Uterus (tissue), 4 donors: ENCODE data around the gene LMX1B. TPM values are rescaled to one million over a fixed set of nuclear protein-coding genes. Genes with fewer than 3 reads are reported as not detected.

Experiments used
- DNase-seq, 2 donors: peaks; one replicate each; pipeline ENCODE4 v3.0.0-alpha.2; 2019 to 2020
- H3K27ac ChIP-seq, 2 donors: fragments of 200-600 bp; sonication (generic); 1 replicate in 1 of 2; 2 replicates in 1 of 2; pipeline ENCODE4 v1.5.1; 2016 to 2018
- H3K27me3 ChIP-seq, 2 donors: fragments of 200-600 bp; sonication (generic); one replicate each; pipeline ENCODE4 v1.5.1; 2018 to 2019; ENCODE audit warnings: control low read depth in 1 of 2
- H3K36me3 ChIP-seq, 2 donors: fragments of 200-600 bp; sonication (generic); one replicate each; pipeline ENCODE4 v1.5.1; 2019; ENCODE audit warnings: control low read depth in 1 of 2
- H3K4me1 ChIP-seq, 2 donors: fragments of 200-600 bp; sonication (generic); one replicate each; pipeline ENCODE4 v1.5.1; 2018 to 2019; ENCODE audit warnings: control low read depth in 1 of 2
- H3K4me3 ChIP-seq, 2 donors: fragments of 200-600 bp; sonication (generic); 1 replicate in 1 of 2; 2 replicates in 1 of 2; pipeline ENCODE4 v1.5.1; 2018 to 2019; ENCODE audit warnings: mild to moderate bottlenecking in 1 of 2
- H3K9me3 ChIP-seq, 2 donors: fragments of 200-600 bp; sonication (generic); one replicate each; pipeline ENCODE4 v1.5.1; 2019; ENCODE audit warnings: control low read depth in 1 of 2
- CTCF ChIP-seq, 4 experiments: fragments of 200-600 bp in 2 of 4; fragments of 450-650 bp in 2 of 4; sonication (generic) in 2 of 4; IDR thresholded peaks; one replicate each; pipeline ENCODE4 v1.5.1; 2016 to 2019; ENCODE audit warnings: antibody characterized with exemption in 4 of 4, mild to moderate bottlenecking in 2 of 4, moderate library complexity in 1 of 4
- POLR2A ChIP-seq, 2 donors: fragments of 450-650 bp; IDR thresholded peaks; one replicate each; pipeline ENCODE4 v1.6.1; 2016; ENCODE audit warnings: antibody characterized with exemption in 2 of 2, mild to moderate bottlenecking in 1 of 2, moderate library complexity in 1 of 2
- intact Hi-C: fragments of 100-400 bp; cut with DNase I; formaldehyde crosslinking; loops from one replicate; pipeline ENCODE4 v1.15.1; 2023; ENCODE audit warnings: low total_unique reads
- total RNA-seq, 4 donors: library from RNA; depleted of rRNA in 3 of 4; stranded (reverse); fragments of >200 nt in 3 of 4; gene quantifications; one replicate each; pipeline versions ENCODE4 v1.1.0 to v1.2.4, GENCODE V29; 2014 to 2023
- donor health status: DM: yes; HTN: yes; CAD: no.

LMX1B gene
- total RNA-seq, 4 donors from 2014 or later = not detected

DNA sequence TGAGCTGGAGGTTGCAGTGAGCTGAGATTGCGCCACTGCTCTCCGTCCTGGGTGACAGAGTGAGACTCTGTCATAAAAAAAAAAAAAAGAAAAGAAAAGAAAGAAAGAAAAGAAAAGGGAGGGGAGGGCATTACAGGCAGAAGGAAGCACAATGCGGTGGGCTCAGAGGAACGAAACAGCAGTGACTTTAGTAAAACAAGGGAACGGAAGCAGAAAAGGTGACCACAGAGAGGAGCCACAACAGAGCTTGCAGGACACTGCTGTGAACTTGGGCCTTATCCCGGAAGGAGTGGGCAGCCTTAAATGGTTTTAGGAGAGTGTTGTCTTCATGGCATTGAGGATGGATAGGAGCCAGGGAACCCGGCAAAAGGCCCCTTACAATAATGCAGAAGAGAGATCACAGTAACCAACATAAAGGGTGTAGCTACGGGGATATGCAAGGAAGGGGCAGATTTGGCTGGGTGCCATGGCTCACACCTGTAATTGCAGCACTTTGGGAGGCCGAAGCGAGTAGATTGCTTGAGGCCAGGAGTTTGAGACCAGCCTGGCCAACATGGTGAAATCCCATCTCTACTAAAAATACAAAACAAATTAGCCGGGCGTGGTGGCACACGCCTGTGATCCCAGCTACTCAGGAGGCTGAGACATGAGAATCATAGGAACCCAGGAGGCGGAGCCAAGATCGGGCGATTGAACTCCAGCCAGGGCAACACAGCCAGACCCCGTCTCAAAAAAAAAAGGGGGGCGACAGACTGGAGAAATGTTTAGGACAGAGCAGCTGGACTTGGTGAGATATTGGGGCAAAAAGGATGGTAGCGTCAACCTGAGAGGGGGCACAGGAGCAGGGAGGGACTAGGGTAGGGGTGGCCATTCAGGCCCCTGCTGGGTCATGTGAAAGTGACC, 107.2 kb downstream of the LMX1B start:
- H3K27ac ChIP-seq = no peak overlapping the region
- H3K4me3 ChIP-seq = no peak overlapping the region
- no peak for DNase-seq
- no peaks in the 10 kb centered on the region for H3K9me3 ChIP-seq
- H3K4me1 ChIP-seq = no peaks in the 10 kb centered on the region
- intact Hi-C loops = no loop called here
- H3K27me3 ChIP-seq = no peaks in the 10 kb centered on the region
- H3K36me3 ChIP-seq = no peaks in the 10 kb centered on the region
- TF ChIP-seq POLR2A (IDR thresholded peaks at IDR 0.05) (no peak), CTCF (IDR thresholded peaks at IDR 0.05) (no peak)

GRCh38 chr9:126721564-126721981, 107.8 kb downstream of the LMX1B start:
- H3K27ac ChIP-seq = no peak overlapping the region
- no peaks in the 10 kb centered on the region for H3K9me3 ChIP-seq
- H3K27me3 ChIP-seq = no peaks in the 10 kb centered on the region
- no peak for DNase-seq
- no peak overlapping the region for H3K4me3 ChIP-seq
- TF ChIP-seq POLR2A (IDR thresholded peaks at IDR 0.05) (no peak), CTCF (IDR thresholded peaks at IDR 0.05) (no peak)
- no peaks in the 10 kb centered on the region for H3K36me3 ChIP-seq
- no peaks in the 10 kb centered on the region for H3K4me1 ChIP-seq
- intact Hi-C loops = no loop called here

- Histone ChIP-seq H3K4me3 (peak overlapping the region; percentile 19 to 41), H3K27ac (peak overlapping the region; percentile 16 to 19), H3K9me3 (no peaks in the 10 kb centered on the region), H3K4me1 (no peaks in the 10 kb centered on the region), H3K36me3 (no peaks in the 10 kb centered on the region), H3K27me3 (no peaks in the 10 kb centered on the region)
- peak; percentile 70 to 71 for DNase-seq
- TF ChIP-seq POLR2A (IDR thresholded peaks at IDR 0.05) (peak; percentile 23 to 33), CTCF (IDR thresholded peaks at IDR 0.05) (no peak)
- intact Hi-C loops = no loop called here
These were observed 108.7 kb downstream of the LMX1B start for GRCh38 chr9:126722252-126722921.

DNA sequence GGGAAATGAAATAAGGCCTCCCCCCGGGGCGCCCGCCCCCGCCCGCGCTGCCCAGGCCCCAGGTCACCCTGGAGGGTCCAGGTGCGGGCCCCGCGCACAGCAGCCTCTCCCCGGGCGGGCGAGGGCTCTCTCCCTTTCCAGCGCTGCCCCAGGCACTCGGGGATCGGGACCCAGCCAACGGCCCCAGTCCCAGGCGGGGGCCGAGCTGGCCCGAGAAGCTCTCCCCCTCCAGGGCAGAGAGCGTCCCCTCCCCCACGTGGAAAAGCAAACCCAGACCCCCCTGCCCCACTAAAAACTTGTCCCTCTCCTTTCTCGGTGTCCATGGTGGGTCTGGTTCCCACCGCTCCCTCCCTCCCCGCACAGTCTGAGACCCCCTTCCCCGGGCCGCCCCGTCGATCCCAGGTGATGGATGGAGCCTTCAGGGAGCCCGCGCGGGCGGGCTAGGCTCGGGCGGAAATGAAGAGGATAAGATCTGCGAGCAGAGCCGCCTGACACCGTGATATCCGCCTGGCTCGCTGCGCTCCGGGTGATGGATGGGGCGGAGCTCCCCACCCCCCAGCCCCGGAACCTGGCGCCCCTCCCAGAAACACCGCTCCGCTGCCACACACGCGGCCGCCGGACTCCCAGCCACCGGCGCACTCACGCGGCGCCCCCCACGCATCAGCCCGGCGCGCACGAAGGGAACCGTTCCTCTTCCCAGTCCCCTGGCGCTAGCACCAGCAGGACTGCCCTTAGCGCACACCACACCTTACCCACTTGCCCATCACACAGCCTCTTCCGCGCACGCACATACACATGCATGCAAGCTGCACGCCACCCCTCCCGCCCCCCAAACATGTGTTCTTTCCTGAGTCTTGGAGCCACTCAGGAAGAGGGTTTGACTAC, 109.4 kb downstream of the LMX1B start:
- Histone ChIP-seq H3K4me3 (peak overlapping the region; percentile 19 to 41), H3K4me1 (no peaks in the 10 kb centered on the region), H3K27ac (peak overlapping the region; percentile 16 to 19), H3K27me3 (no peaks in the 10 kb centered on the region), H3K9me3 (no peaks in the 10 kb centered on the region), H3K36me3 (no peaks in the 10 kb centered on the region)
- intact Hi-C loops = no loop called here
- TF ChIP-seq CTCF (IDR thresholded peaks at IDR 0.05) (no peak), POLR2A (IDR thresholded peaks at IDR 0.05) (no peak)
- peak; percentile 42 to 44 for DNase-seq
